Measurements from ENCODE around the gene GCK.

Gene GCK

GRCh38 chr7:44116789-44117666 is 72.2 kb downstream of the GCK start:
- DNase-seq (ENCODE audit: low spot score) = no peak

- no peak for DNase-seq (ENCODE audit: low spot score)
Observed at GRCh38 chr7:44116087-44116788, 73.0 kb downstream of the GCK start.

GRCh38 chr7:44114586-44115310 is 74.5 kb downstream of the GCK start:
- DNase-seq (ENCODE audit: low spot score) = no peak

- no peak for DNase-seq (ENCODE audit: low spot score)
Observed at GRCh38 chr7:44113764-44114354, 75.4 kb downstream of the GCK start.

GRCh38 chr7:44112997-44113763 is 76.1 kb downstream of the GCK start:
- DNase-seq (ENCODE audit: low spot score) = no peak

GRCh38 chr7:44112231-44112996 is 76.8 kb downstream of the GCK start:
- DNase-seq (ENCODE audit: low spot score) = no peak

- no peak for DNase-seq (ENCODE audit: low spot score)
Observed at GRCh38 chr7:44111761-44112160, 77.5 kb downstream of the GCK start.

- no peak for DNase-seq (ENCODE audit: low spot score)
Observed at GRCh38 chr7:44110719-44111635, 78.3 kb downstream of the GCK start.

- DNase-seq (ENCODE audit: low spot score) = no peak
Observed at GRCh38 chr7:44109991-44110390, 79.2 kb downstream of the GCK start.

- no peak for DNase-seq (ENCODE audit: low spot score)
Observed at GRCh38 chr7:44108768-44109750, 80.2 kb downstream of the GCK start.

GRCh38 chr7:44107961-44108767 is 81.1 kb downstream of the GCK start:
- no peak for DNase-seq (ENCODE audit: low spot score)

- DNase-seq (ENCODE audit: low spot score) = no peak
Observed at GRCh38 chr7:44107116-44107960, 81.9 kb downstream of the GCK start.

- no peak for DNase-seq (ENCODE audit: low spot score)
Observed at GRCh38 chr7:44106311-44107065, 82.8 kb downstream of the GCK start.

GRCh38 chr7:44105832-44106231 is 83.4 kb downstream of the GCK start:
- no peak for DNase-seq (ENCODE audit: low spot score)

- DNase-seq (ENCODE audit: low spot score) = no peak
Observed at GRCh38 chr7:44104860-44105771, 84.1 kb downstream of the GCK start.

Data from activated CD4-positive, alpha-beta T cell treated with anti-CD3 and anti-CD28 coated beads, Interleukin-2, Interleukin-4, amounts not matched to agents 100 ng/mL and 50 ng/mL, durations not matched to agents 16 hours and 8 hours (primary cell).